Femur (tissue), 1 donor: Measurements from ENCODE around the gene TIGD7.

ENCODE experiments used
- DNase-seq: peaks from one replicate; pipeline ENCODE4 v3.0.0-alpha.2; 2017

The TIGD7 gene

GRCh38 chr16:3305109-3306068 is at the start of gene TIGD7, which contains the start of gene ZNF75A:
Gene TIGD7 (minus strand): TSS chr16:3305430. CDS start chr16:3300614, 4,816 bp downstream.
Gene ZNF75A (plus strand): TSS chr16:3305497. CDS start chr16:3308429, 2,932 bp downstream.
- DNase-seq, result peak; percentile 92

GRCh38 chr16:3349175-3349574 is 43.9 kb upstream of the TIGD7 start:
- DNase-seq, result no peak

GRCh38 chr16:3348547-3349167 is 43.4 kb upstream of the TIGD7 start:
- DNase-seq, result no peak

GRCh38 chr16:3347586-3347985 is 42.4 kb upstream of the TIGD7 start:
- no peak for DNase-seq

GRCh38 chr16:3346041-3346440 is 40.8 kb upstream of the TIGD7 start:
- no peak for DNase-seq

- no peak for DNase-seq
Observed at GRCh38 chr16:3328643-3329042, 23.4 kb upstream of the TIGD7 start.

GRCh38 chr16:3328104-3328503 is 22.9 kb upstream of the TIGD7 start:
- no peak for DNase-seq

GRCh38 chr16:3327514-3327913 is 22.3 kb upstream of the TIGD7 start:
- DNase-seq, result no peak

GRCh38 chr16:3321816-3322215 is 16.6 kb upstream of the TIGD7 start:
- DNase-seq, result no peak

- DNase-seq, result no peak
Observed at GRCh38 chr16:3317315-3317999, 12.2 kb upstream of the TIGD7 start.

GRCh38 chr16:3311496-3311895 is 6.3 kb upstream of the TIGD7 start:
- DNase-seq, result no peak

- DNase-seq, result no peak
Observed at GRCh38 chr16:3306078-3306477, 848 bp upstream of the TIGD7 start.

- no peak for DNase-seq
Observed at GRCh38 chr16:3304370-3304769, 860 bp downstream of the TIGD7 start.

GRCh38 chr16:3295783-3296182 is 9.4 kb downstream of the TIGD7 start:
- no peak for DNase-seq

- DNase-seq, result no peak
Observed at GRCh38 chr16:3295209-3295608, 10.0 kb downstream of the TIGD7 start.

GRCh38 chr16:3292604-3293003 is 12.6 kb downstream of the TIGD7 start:
- no peak for DNase-seq

- no peak for DNase-seq
Observed at GRCh38 chr16:3289998-3290673, 15.1 kb downstream of the TIGD7 start.

- DNase-seq, result no peak
Observed at GRCh38 chr16:3285131-3285530, 20.1 kb downstream of the TIGD7 start.

GRCh38 chr16:3283543-3284447 is 21.4 kb downstream of the TIGD7 start:
- peak; percentile 42 for DNase-seq

- DNase-seq, result peak; percentile 99
Observed at GRCh38 chr16:3282730-3283542, 22.3 kb downstream of the TIGD7 start, which contains the start of gene ZNF263. Gene ZNF263 (plus strand): TSS chr16:3283491. CDS start chr16:3283819, 328 bp downstream.
